Esophagus muscularis mucosa (tissue), 4 donors: Measurements from ENCODE around the gene GTF2B. TPM values are rescaled to one million over a fixed set of nuclear protein-coding genes. Genes with fewer than 3 reads are reported as not detected.
"Not testable (repeated sequence)": the region's sequence is repeated elsewhere in the genome, so short reads cannot be mapped to it uniquely, and the experiment has no call there.

Source experiments
- DNase-seq: peaks from one replicate; pipeline ENCODE4 v3.0.0-alpha.2; 2017; ENCODE audit errors: extremely low spot score
- H3K27ac ChIP-seq, 4 donors: fragments of 200-600 bp; sonication (generic); replicated peaks in 1 of 4; 1 replicate in 3 of 4; 2 replicates in 1 of 4; pipeline ENCODE4 v1.5.1; 2016 to 2019; ENCODE audit warnings: mild to moderate bottlenecking in 1 of 4
- H3K27me3 ChIP-seq, 4 donors: fragments of 200-600 bp; sonication (generic); one replicate each; pipeline versions ENCODE4 v1.5.1 to v1.6.0; 2016 to 2019
- H3K36me3 ChIP-seq, 4 donors: fragments of 200-600 bp; sonication (generic); one replicate each; pipeline ENCODE4 v1.5.1; 2016 to 2019
- H3K4me1 ChIP-seq, 4 donors: fragments of 200-600 bp; sonication (generic); one replicate each; pipeline ENCODE4 v1.5.1; 2016 to 2019
- H3K4me3 ChIP-seq, 4 donors: fragments of 200-600 bp; sonication (generic); 1 replicate in 2 of 4; 2 replicates in 2 of 4; pipeline ENCODE4 v1.5.1; 2016 to 2019; ENCODE audit warnings: mild to moderate bottlenecking in 4 of 4, moderate library complexity in 1 of 4
- H3K9me3 ChIP-seq, 4 donors: fragments of 200-600 bp; sonication (generic); 1 replicate in 3 of 4; 2 replicates in 1 of 4; pipeline ENCODE4 v1.5.1; 2016 to 2019
- EP300 ChIP-seq: sonication (generic); formaldehyde crosslinking; IDR thresholded peaks from one replicate; pipeline ENCODE4 v1.6.1; 2017; ENCODE audit warnings: antibody characterized with exemption
- POLR2A ChIP-seq: fragments of 450-650 bp; IDR thresholded peaks from one replicate; pipeline ENCODE4 v1.6.1; 2017; ENCODE audit warnings: antibody characterized with exemption, moderate library complexity, mild to moderate bottlenecking, low read depth
- POLR2AphosphoS5 ChIP-seq, 2 donors: sonication (generic); formaldehyde crosslinking; IDR thresholded peaks; one replicate each; pipeline ENCODE4 v1.6.1; 2017; ENCODE audit warnings: antibody characterized with exemption in 2 of 2
- WGBS: methylation state at CpG from one replicate; pipeline ENCODE4 v1.1.5; 2018; 5-methylcytosine and 5-hydroxymethylcytosine counted together
- intact Hi-C: fragments of 100-400 bp; cut with DNase I; formaldehyde crosslinking; loops from one replicate; pipeline ENCODE4 v1.15.1; 2023
- total RNA-seq, 4 donors: library from RNA; depleted of rRNA; stranded (reverse); fragments of >200 nt; gene quantifications; one replicate each; pipeline versions ENCODE4 v1.1.0 to v1.2.1, GENCODE V29; 2016
- TF ChIP-seq, protein P1 (sequence below), 3 experiments: fragments of 200-600 bp in 2 of 3; fragments of 450-650 bp in 1 of 3; sonication (generic) in 2 of 3; IDR thresholded peaks; one replicate each; pipeline ENCODE4 v1.5.1; 2017 to 2019; ENCODE audit warnings: antibody characterized with exemption in 3 of 3, mild to moderate bottlenecking in 2 of 3, moderate library complexity in 1 of 3

The GTF2B gene
- total RNA-seq, 4 donors from 2014 or later, result 22.4 to 39.6 (median 24.2) TPM

DNA sequence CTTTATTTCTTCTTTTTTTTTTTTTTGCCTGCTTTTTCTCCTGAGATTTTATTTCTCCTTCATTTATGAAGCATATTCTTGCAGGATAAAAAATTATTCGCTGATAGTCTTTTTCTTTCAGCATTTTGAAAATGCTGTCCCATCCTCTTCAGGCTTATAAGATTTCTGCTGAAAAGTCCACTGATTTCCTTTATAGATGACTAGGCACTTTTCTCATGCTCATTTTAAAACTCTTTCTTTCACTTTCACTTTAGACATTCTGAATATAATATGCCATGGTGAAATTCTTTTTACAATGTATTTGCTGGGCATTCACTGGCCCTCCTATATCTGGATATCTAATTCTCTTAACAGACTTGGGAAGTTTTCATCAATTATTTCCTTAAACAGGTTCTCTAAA is 25.5 kb upstream of the GTF2B start:
- Histone ChIP-seq H3K9me3 (peaks cover 0 to 18% (median 13%) of the 10 kb centered on the region in 4 donors), H3K36me3 (peaks cover 0 to 30% (median 2%) of the 10 kb centered on the region in 4 donors), H3K27ac (no peak overlapping the region), H3K27me3 (no peaks in the 10 kb centered on the region), H3K4me3 (no peak overlapping the region), H3K4me1 (no peaks in the 10 kb centered on the region)
- WGBS, result 58% methylated on average over 1 of the region's 1 CpG
- intact Hi-C loops, result no loop called here
- no peak for DNase-seq
- no peak for TF ChIP-seq EP300
- TF ChIP-seq, protein P1, sequence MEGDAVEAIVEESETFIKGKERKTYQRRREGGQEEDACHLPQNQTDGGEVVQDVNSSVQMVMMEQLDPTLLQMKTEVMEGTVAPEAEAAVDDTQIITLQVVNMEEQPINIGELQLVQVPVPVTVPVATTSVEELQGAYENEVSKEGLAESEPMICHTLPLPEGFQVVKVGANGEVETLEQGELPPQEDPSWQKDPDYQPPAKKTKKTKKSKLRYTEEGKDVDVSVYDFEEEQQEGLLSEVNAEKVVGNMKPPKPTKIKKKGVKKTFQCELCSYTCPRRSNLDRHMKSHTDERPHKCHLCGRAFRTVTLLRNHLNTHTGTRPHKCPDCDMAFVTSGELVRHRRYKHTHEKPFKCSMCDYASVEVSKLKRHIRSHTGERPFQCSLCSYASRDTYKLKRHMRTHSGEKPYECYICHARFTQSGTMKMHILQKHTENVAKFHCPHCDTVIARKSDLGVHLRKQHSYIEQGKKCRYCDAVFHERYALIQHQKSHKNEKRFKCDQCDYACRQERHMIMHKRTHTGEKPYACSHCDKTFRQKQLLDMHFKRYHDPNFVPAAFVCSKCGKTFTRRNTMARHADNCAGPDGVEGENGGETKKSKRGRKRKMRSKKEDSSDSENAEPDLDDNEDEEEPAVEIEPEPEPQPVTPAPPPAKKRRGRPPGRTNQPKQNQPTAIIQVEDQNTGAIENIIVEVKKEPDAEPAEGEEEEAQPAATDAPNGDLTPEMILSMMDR (IDR thresholded peaks at IDR 0.05), result no peak

DNA sequence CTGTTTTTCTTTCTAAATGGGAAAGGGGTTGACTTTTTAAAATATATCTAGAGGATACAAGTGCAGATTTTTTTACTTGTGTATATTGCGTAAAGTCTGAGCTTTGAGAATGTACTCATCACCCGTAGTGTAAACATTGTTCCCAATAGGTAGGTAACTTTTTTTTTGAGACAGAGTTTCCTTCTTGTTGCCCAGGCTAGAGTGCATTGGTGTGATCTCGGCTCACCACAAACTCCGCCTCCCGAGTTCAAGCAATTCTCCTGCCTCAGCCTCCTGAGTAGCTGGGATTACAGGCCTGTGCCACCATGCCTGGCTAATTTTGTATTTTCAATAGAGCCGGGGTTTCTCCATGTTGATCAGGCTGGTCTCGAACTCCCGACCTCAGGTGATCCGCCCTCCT is 20.4 kb upstream of the GTF2B start:
- DNase-seq, intact Hi-C loops: not testable (repeated sequence)

DNA sequence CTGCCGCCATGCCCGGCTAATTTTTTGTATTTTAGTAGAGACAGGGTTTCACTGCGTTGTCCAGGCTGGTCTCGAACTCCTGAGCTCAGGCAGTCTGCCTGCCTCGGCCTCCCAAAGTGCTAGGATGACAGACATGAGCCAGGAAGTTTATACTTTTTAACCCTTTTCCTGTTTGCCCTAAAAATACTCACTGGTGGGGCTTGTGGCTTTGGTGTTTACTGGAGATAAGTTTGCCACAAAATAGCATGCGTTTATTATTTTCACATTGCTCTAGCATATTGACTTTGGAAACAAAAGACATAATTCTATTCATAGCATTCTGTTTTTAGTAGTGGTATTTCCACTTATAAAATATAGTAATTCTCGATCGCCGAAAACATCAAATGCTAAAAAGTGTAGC is 19.8 kb upstream of the GTF2B start:
- intact Hi-C loops, result no loop called here
- H3K36me3 ChIP-seq, result no peaks in the 10 kb centered on the region
- WGBS, result 78% methylated on average over 9 of the region's 9 CpGs

More for the DNA sequence above, 20.4 kb upstream of the GTF2B start:
- not testable (repeated sequence) for H3K27ac ChIP-seq, H3K27me3 ChIP-seq, H3K4me1 ChIP-seq, H3K9me3 ChIP-seq, H3K36me3 ChIP-seq, H3K4me3 ChIP-seq
- 97% methylated on average over 9 of the region's 9 CpGs for WGBS

DNA sequence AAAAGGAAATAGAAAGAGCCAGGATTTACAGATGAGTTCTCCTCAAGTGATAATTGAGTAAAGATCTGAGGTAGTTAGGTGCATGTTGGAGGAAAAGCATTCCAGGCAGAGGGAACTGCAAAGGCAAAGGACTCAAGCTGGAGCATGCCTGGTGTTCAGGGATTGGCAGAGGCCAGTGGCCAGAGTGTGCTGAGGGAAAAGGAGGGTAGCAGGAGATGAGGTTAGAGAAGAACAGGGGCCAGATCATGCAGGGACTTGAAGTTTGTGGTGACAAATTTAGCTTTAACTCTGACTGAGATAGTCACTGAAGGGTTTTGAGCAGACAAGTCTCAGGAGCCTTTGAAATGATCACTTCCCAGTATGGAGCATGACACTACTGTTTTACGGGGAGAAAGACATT is 19.0 kb upstream of the GTF2B start:
- Histone ChIP-seq H3K36me3 (no peaks in the 10 kb centered on the region), H3K27me3 (no peaks in the 10 kb centered on the region), H3K4me1 (no peaks in the 10 kb centered on the region), H3K27ac (no peak overlapping the region), H3K9me3 (no peaks in the 10 kb centered on the region), H3K4me3 (no peak overlapping the region)
- DNase-seq, result no peak
- intact Hi-C loops, result no loop called here
- TF ChIP-seq, protein P1 (IDR thresholded peaks at IDR 0.05), result no peak
- TF ChIP-seq POLR2AphosphoS5 (IDR thresholded peaks at IDR 0.05) (no peak), POLR2A (no peak), EP300 (no peak)
- 80% methylated on average over 1 of the region's 1 CpG for WGBS

More for the DNA sequence above, 19.8 kb upstream of the GTF2B start:
- Histone ChIP-seq H3K27me3 (no peaks in the 10 kb centered on the region), H3K9me3 (no peaks in the 10 kb centered on the region), H3K4me1 (no peaks in the 10 kb centered on the region), H3K27ac (no peak overlapping the region), H3K4me3 (no peak overlapping the region)
- DNase-seq, result no peak
- TF ChIP-seq, protein P1 (IDR thresholded peaks at IDR 0.05), result no peak
- TF ChIP-seq POLR2AphosphoS5 (IDR thresholded peaks at IDR 0.05), result no peak
- TF ChIP-seq EP300, result no peak
- no peak for TF ChIP-seq POLR2A

DNA sequence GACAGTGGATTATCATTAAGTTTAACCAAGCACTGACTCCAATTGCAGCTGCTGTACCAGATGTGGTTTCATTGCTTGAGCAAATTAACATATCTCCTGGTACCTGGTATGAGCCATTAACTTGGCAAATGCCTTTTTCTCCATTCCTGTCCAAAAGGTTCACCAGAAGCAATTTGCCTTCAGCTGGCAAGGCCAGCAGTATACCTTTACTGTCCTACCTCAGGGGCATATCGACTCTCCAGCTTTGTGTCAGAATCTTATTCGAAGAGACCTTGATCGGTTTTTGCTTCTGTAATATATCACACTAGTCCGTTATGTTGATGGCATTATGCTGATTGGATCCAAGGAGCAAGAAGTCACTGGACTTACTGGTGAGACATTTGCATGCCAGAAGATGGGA is 9.5 kb upstream of the GTF2B start:
- Histone ChIP-seq H3K4me3 (no peak overlapping the region), H3K4me1 (no peaks in the 10 kb centered on the region), H3K27ac (no peak overlapping the region), H3K27me3 (no peaks in the 10 kb centered on the region), H3K36me3 (no peaks in the 10 kb centered on the region), H3K9me3 (no peaks in the 10 kb centered on the region)
- no peak for DNase-seq
- WGBS, result 97% methylated on average over 4 of the region's 4 CpGs
- TF ChIP-seq POLR2A (no peak), POLR2AphosphoS5 (IDR thresholded peaks at IDR 0.05) (no peak)
- TF ChIP-seq, protein P1 (IDR thresholded peaks at IDR 0.05), result no peak
- intact Hi-C loops, result no loop called here
